EL (cell line): ENCODE measurements around the gene DEFB121.
"Not testable (repeated sequence)": the region's sequence is repeated elsewhere in the genome, so short reads cannot be mapped to it uniquely, and the experiment has no call there.

Experiments
- DNase-seq: peaks from one replicate; pipeline ENCODE4 v3.0.0-alpha.2; 2016

The DEFB121 gene

GRCh38 chr20:31406115-31406514 lies at the start of gene DEFB121:
Gene DEFB121, minus strand, starts transcription at chr20:31406215. Its CDS starts 63 bp downstream, at chr20:31406152.
- no peak for DNase-seq

- no peak for DNase-seq
Observed at GRCh38 chr20:31454361-31454760, 48.3 kb upstream of the DEFB121 start.

GRCh38 chr20:31452575-31452974 lies 46.6 kb upstream of the DEFB121 start:
- no peak for DNase-seq

GRCh38 chr20:31449511-31450414 lies 43.7 kb upstream of the DEFB121 start:
- DNase-seq = no peak

- no peak for DNase-seq
Observed at GRCh38 chr20:31446084-31446819, 40.2 kb upstream of the DEFB121 start.

GRCh38 chr20:31440012-31440659 lies 34.1 kb upstream of the DEFB121 start, which contains the start of gene DEFB123:
Gene DEFB123, plus strand, starts transcription at chr20:31440632. Its CDS starts 67 bp downstream, at chr20:31440699.
- DNase-seq = no peak

- no peak for DNase-seq
Observed at GRCh38 chr20:31430568-31431115, 24.6 kb upstream of the DEFB121 start.

- DNase-seq = not testable (repeated sequence)
Observed at GRCh38 chr20:31427576-31427975, 21.6 kb upstream of the DEFB121 start.

- not testable (repeated sequence) for DNase-seq
Observed at GRCh38 chr20:31426891-31427551, 21.0 kb upstream of the DEFB121 start.

GRCh38 chr20:31425797-31426196 lies 19.8 kb upstream of the DEFB121 start:
- DNase-seq = no peak

- no peak for DNase-seq
Observed at GRCh38 chr20:31418307-31418706, 12.3 kb upstream of the DEFB121 start.

GRCh38 chr20:31415653-31416052 lies 9.6 kb upstream of the DEFB121 start:
- no peak for DNase-seq

GRCh38 chr20:31414381-31414780 lies 8.4 kb upstream of the DEFB121 start:
- DNase-seq = no peak

- DNase-seq = no peak
Observed at GRCh38 chr20:31410011-31410410, 4.0 kb upstream of the DEFB121 start.

- DNase-seq = no peak
Observed at GRCh38 chr20:31403886-31404285, 2.1 kb downstream of the DEFB121 start.

- no peak for DNase-seq
Observed at GRCh38 chr20:31394900-31395299, 11.1 kb downstream of the DEFB121 start.

GRCh38 chr20:31392836-31393235 lies 13.2 kb downstream of the DEFB121 start:
- no peak for DNase-seq

- no peak for DNase-seq
Observed at GRCh38 chr20:31390490-31390889, 15.5 kb downstream of the DEFB121 start, which contains the start of gene DEFB119. Gene DEFB119, minus strand, starts transcription at chr20:31390590. Its CDS starts 107 bp downstream, at chr20:31390483.

- DNase-seq = no peak
Observed at GRCh38 chr20:31374346-31374745, 31.7 kb downstream of the DEFB121 start.

GRCh38 chr20:31368301-31368700 lies 37.7 kb downstream of the DEFB121 start, which contains the start of gene DEFB118:
Gene DEFB118, plus strand, starts transcription at chr20:31368601. Its CDS starts 50 bp downstream, at chr20:31368651.
- DNase-seq = no peak

GRCh38 chr20:31364272-31364671 lies 41.7 kb downstream of the DEFB121 start:
- DNase-seq = not testable (repeated sequence)

GRCh38 chr20:31363295-31363694 lies 42.7 kb downstream of the DEFB121 start:
- DNase-seq = no peak
